DND-41 (cell line): ENCODE results near the gene NKAIN2.

Source experiments
- ATAC-seq: fragments of 200-7000 bp; cut with Tn5 transposase; 3 replicates; pipeline ENCODE4 v1.9.1; 2021; ENCODE audit warnings: low read depth; ENCODE audit not compliant: insufficient read depth
- DNase-seq: peaks from one replicate; pipeline ENCODE4 v3.0.0-alpha.2; 2020
- H2AFZ ChIP-seq: 2 replicates; pipeline ENCODE4 v1.6.0; 2012; ENCODE audit warnings: low read depth, low read length
- H3K27ac ChIP-seq: 2 replicates; pipeline ENCODE4 v1.5.1; 2012; ENCODE audit warnings: low read length, inconsistent platforms
- H3K27me3 ChIP-seq: fragments of 200-600 bp; sonication (generic); 2 replicates; pipeline ENCODE4 v1.6.0; 2012; ENCODE audit warnings: low read length, mild to moderate bottlenecking, inconsistent platforms; ENCODE audit not compliant: insufficient read depth, poor library complexity
- H3K36me3 ChIP-seq: 2 replicates; pipeline ENCODE4 v1.5.1; 2012; ENCODE audit warnings: low read length, inconsistent platforms; ENCODE audit not compliant: insufficient read depth
- H3K4me1 ChIP-seq: 2 replicates; pipeline ENCODE4 v1.5.1; 2012; ENCODE audit warnings: mild to moderate bottlenecking, low read length; ENCODE audit not compliant: insufficient read depth
- H3K4me2 ChIP-seq: 2 replicates; pipeline ENCODE4 v1.6.0; 2012; ENCODE audit warnings: mild to moderate bottlenecking, moderate library complexity, low read length, inconsistent platforms; ENCODE audit not compliant: insufficient read depth
- H3K4me3 ChIP-seq, 2 experiments: fragments of 200-600 bp in 1 of 2; shearing (Covaris generic) in 1 of 2; 2 replicates each; pipeline ENCODE4 v1.5.1; 2012 to 2016; ENCODE audit warnings: inconsistent platforms in 2 of 2, low read length in 2 of 2, mild to moderate bottlenecking in 2 of 2, low read depth in 1 of 2, moderate library complexity in 1 of 2
- H3K79me2 ChIP-seq: 2 replicates; pipeline ENCODE4 v1.6.0; 2012; ENCODE audit warnings: low read length, inconsistent platforms; ENCODE audit not compliant: insufficient read depth
- H3K9ac ChIP-seq: 2 replicates; pipeline ENCODE4 v1.6.0; 2012; ENCODE audit warnings: low read depth, mild to moderate bottlenecking, inconsistent platforms, low read length, moderate library complexity
- H3K9me3 ChIP-seq: 2 replicates; pipeline ENCODE4 v1.5.1; 2012; ENCODE audit warnings: low read length, moderate library complexity, mild to moderate bottlenecking, inconsistent platforms; ENCODE audit not compliant: insufficient read depth, severe bottlenecking
- H4K20me1 ChIP-seq: 2 replicates; pipeline ENCODE4 v1.6.0; 2012; ENCODE audit warnings: low read length; ENCODE audit not compliant: insufficient read depth
- CTCF ChIP-seq: IDR thresholded peaks from 2 replicates; pipeline ENCODE4 v1.5.1; 2012; ENCODE audit warnings: borderline replicate concordance, low read length, moderate library complexity, mild to moderate bottlenecking; ENCODE audit not compliant: poor library complexity, severe bottlenecking; ENCODE audit errors: extremely low read depth
- EZH2 ChIP-seq: IDR thresholded peaks from 3 replicates; pipeline ENCODE4 v1.6.1; 2012; ENCODE audit warnings: borderline replicate concordance, low read depth, mild to moderate bottlenecking, moderate library complexity, low read length, inconsistent platforms; ENCODE audit not compliant: severe bottlenecking

Gene NKAIN2

GRCh38 chr6:124747349-124747748 lies 943.7 kb downstream of the NKAIN2 start:
- no peak overlapping the region for H2AFZ ChIP-seq
- no peaks in the 10 kb centered on the region for H3K4me1 ChIP-seq
- no peak overlapping the region for H3K4me3 ChIP-seq
- no peak overlapping the region for H3K27ac ChIP-seq
- H3K9ac ChIP-seq = no peak overlapping the region
- no peaks in the 10 kb centered on the region for H3K36me3 ChIP-seq
- TF ChIP-seq CTCF (no peak), EZH2 (no peak)
- no peaks in the 10 kb centered on the region for H3K27me3 ChIP-seq
- ATAC-seq = no peak
- H3K9me3 ChIP-seq = no peaks in the 10 kb centered on the region
- no peaks in the 10 kb centered on the region for H3K79me2 ChIP-seq
- no peak overlapping the region for H3K4me2 ChIP-seq
- no peaks in the 10 kb centered on the region for H4K20me1 ChIP-seq
- DNase-seq = no peak

- H3K27ac ChIP-seq = no peak overlapping the region
- DNase-seq = no peak
- no peak overlapping the region for H3K4me2 ChIP-seq
- H3K9ac ChIP-seq = no peak overlapping the region
- no peaks in the 10 kb centered on the region for H4K20me1 ChIP-seq
- H3K27me3 ChIP-seq = no peaks in the 10 kb centered on the region
- no peak overlapping the region for H3K4me3 ChIP-seq
- no peak overlapping the region for H2AFZ ChIP-seq
- no peaks in the 10 kb centered on the region for H3K9me3 ChIP-seq
- no peaks in the 10 kb centered on the region for H3K79me2 ChIP-seq
- no peaks in the 10 kb centered on the region for H3K4me1 ChIP-seq
- no peaks in the 10 kb centered on the region for H3K36me3 ChIP-seq
- no peak for ATAC-seq
- TF ChIP-seq CTCF (no peak), EZH2 (no peak)
Observed at GRCh38 chr6:124748778-124749177, 945.1 kb downstream of the NKAIN2 start.

GRCh38 chr6:124753001-124753400 lies 949.3 kb downstream of the NKAIN2 start:
- Histone ChIP-seq H3K27ac (no peak overlapping the region), H3K27me3 (no peaks in the 10 kb centered on the region), H3K9me3 (no peaks in the 10 kb centered on the region), H3K9ac (no peak overlapping the region), H3K4me1 (no peaks in the 10 kb centered on the region), H2AFZ (no peak overlapping the region), H3K4me3 (no peak overlapping the region), H3K79me2 (no peaks in the 10 kb centered on the region), H4K20me1 (no peaks in the 10 kb centered on the region), H3K4me2 (no peak overlapping the region), H3K36me3 (no peaks in the 10 kb centered on the region)
- ATAC-seq (no peak), DNase-seq (no peak)
- no peak for TF ChIP-seq CTCF
- TF ChIP-seq EZH2 = no peak

- H3K79me2 ChIP-seq = no peaks in the 10 kb centered on the region
- no peak overlapping the region for H3K4me3 ChIP-seq
- no peaks in the 10 kb centered on the region for H3K27me3 ChIP-seq
- ATAC-seq (no peak), DNase-seq (no peak)
- H3K27ac ChIP-seq = no peak overlapping the region
- H3K36me3 ChIP-seq = no peaks in the 10 kb centered on the region
- no peak overlapping the region for H3K4me2 ChIP-seq
- no peaks in the 10 kb centered on the region for H3K9me3 ChIP-seq
- H4K20me1 ChIP-seq = no peaks in the 10 kb centered on the region
- H2AFZ ChIP-seq = no peak overlapping the region
- no peaks in the 10 kb centered on the region for H3K4me1 ChIP-seq
- TF ChIP-seq CTCF (no peak), EZH2 (no peak)
- no peak overlapping the region for H3K9ac ChIP-seq
Observed at GRCh38 chr6:124753562-124754105, 950.0 kb downstream of the NKAIN2 start.
